ENCODE data around the gene C17orf75. TPM values are rescaled to one million over a fixed set of nuclear protein-coding genes. Genes with fewer than 3 reads are reported as not detected.

The C17orf75 gene
- total and polyA plus RNA-seq, 2 of the 8 experiments (the other 6 are each of a cell fraction or from before 2014, with no cell fraction given) = 15.8 to 42.6 TPM

- H3K14ac ChIP-seq (ENCODE audit: insufficient read length) = no peak overlapping the region
- H2BK12ac ChIP-seq (ENCODE audit: low read depth, low read length) = no peak overlapping the region
- no peak overlapping the region for H3K4ac ChIP-seq (replicated peaks; ENCODE audit: insufficient read length, low read depth, low read length)
- H2BK5ac ChIP-seq (ENCODE audit: low read depth, low read length) = no peak overlapping the region
- H3K4me3 ChIP-seq (ENCODE audit: extremely low read depth in 1 of 4, insufficient read depth in 2 of 4, low read depth in 3 of 4, low read length in 4 of 4) = no peak overlapping the region
- no peak for DNase-seq (ENCODE audit: low read depth in 1 of 2, low spot score in 2 of 2)
- H4K91ac ChIP-seq (replicated peaks; ENCODE audit: insufficient read length, low read length) = no peak overlapping the region
- H2BK20ac ChIP-seq (ENCODE audit: low read length) = no peak overlapping the region
- no peaks in the 10 kb centered on the region for H3K4me1 ChIP-seq (replicated peaks in 1 of 4; ENCODE audit: control insufficient read depth in 3 of 4, insufficient read depth in 4 of 4, low read length in 3 of 4)
- no peak overlapping the region for H2AK5ac ChIP-seq (ENCODE audit: low read depth, low read length)
- no peaks in the 10 kb centered on the region for H3K27me3 ChIP-seq (replicated peaks in 1 of 4; ENCODE audit: control insufficient read depth in 3 of 4, extremely low read depth in 1 of 4, insufficient read depth in 3 of 4, low read length in 3 of 4)
- H2AFZ ChIP-seq (ENCODE audit: low read length) = no peak overlapping the region
- H3K79me2 ChIP-seq (ENCODE audit: control insufficient read depth in 1 of 2, insufficient read depth in 2 of 2, low read length in 2 of 2) = no peaks in the 10 kb centered on the region
- H4K8ac ChIP-seq (ENCODE audit: extremely low read depth, insufficient read depth, low read length) = no peak overlapping the region
- no peak overlapping the region for H2BK15ac ChIP-seq (ENCODE audit: low read length)
- H4K5ac ChIP-seq (ENCODE audit: insufficient read length, low read depth, low read length) = no peak overlapping the region
- no peaks in the 10 kb centered on the region for H3K23me2 ChIP-seq (ENCODE audit: low read depth, low read length)
- H4K20me1 ChIP-seq (replicated peaks in 1 of 2; ENCODE audit: control insufficient read depth in 1 of 2, insufficient read depth in 2 of 2, low read length in 2 of 2) = no peaks in the 10 kb centered on the region
- no peak overlapping the region for H3K18ac ChIP-seq (ENCODE audit: extremely low read depth, low read length)
- CTCF ChIA-PET (ENCODE audit: partially characterized antibody) = interaction anchor here (1.0 to 3.1 kb wide), 3 partner anchors 10 to 132 kb away, joined by 3 to 32 read pairs (median 5); no protein-coding TSS in a partner anchor
- no peak overlapping the region for H3K27ac ChIP-seq (ENCODE audit: low read depth, low read length)
- POLR2A ChIA-PET (ENCODE audit: partially characterized antibody) = interaction anchor here (1.6 to 2.7 kb wide), 3 partner anchors 8 to 21 kb away, joined by 7 to 8 read pairs (median 7); no protein-coding TSS in a partner anchor
- H3K79me1 ChIP-seq (ENCODE audit: low read depth, low read length) = no peaks in the 10 kb centered on the region
- no peak overlapping the region for H2BK120ac ChIP-seq (replicated peaks; ENCODE audit: low read depth, low read length)
- no peak overlapping the region for H3K9ac ChIP-seq (replicated peaks in 1 of 4; ENCODE audit: extremely low read depth in 1 of 4, low read depth in 3 of 4, low read length in 3 of 4)
- no peaks in the 10 kb centered on the region for H3K9me3 ChIP-seq (ENCODE audit: insufficient read depth in 2 of 2, low read depth in 1 of 2, low read length in 1 of 2)
- no peak overlapping the region for H3K56ac ChIP-seq (replicated peaks; ENCODE audit: insufficient read length, low read depth, low read length)
- H3K23ac ChIP-seq (ENCODE audit: insufficient read length) = no peak overlapping the region
- no peak overlapping the region for H3K4me2 ChIP-seq (ENCODE audit: insufficient read depth in 1 of 2, low read depth in 2 of 2, low read length in 2 of 2)
- peaks cover 11 to 31% (median 13%) of the 10 kb centered on the region in 4 experiments; a peak in 6 of 8 replicates for H3K36me3 ChIP-seq (ENCODE audit: control insufficient read depth in 2 of 4, insufficient read depth in 4 of 4, low read length in 3 of 4)
- WGBS, 2 experiments (ENCODE audit: extremely low coverage in 1 of 2, insufficient coverage in 1 of 2, insufficient read length in 1 of 2, insufficient replicate concordance in 2 of 2, low coverage in 1 of 2, low lambda C conversion rate in 2 of 2, missing lambda C conversion rate in 1 of 2) = 88% methylated on average over 3 of the region's 3 CpGs; no CpG with 5 or more reads in 1 of the 2 experiments
- TF ChIP-seq GABPA (IDR thresholded peaks at IDR 0.05; ENCODE audit: borderline replicate concordance, insufficient read depth, low read length) = no peak
- TF ChIP-seq MAFK (IDR thresholded peaks at IDR 0.05; ENCODE audit: low read depth, low read length) = no peak
- TF ChIP-seq SIRT6 (IDR thresholded peaks at IDR 0.05; ENCODE audit: low read length) = no peak
- TF ChIP-seq RAD21 (IDR thresholded peaks at IDR 0.05 in 1 of 2, conservative IDR thresholded peaks at IDR 0.05 in 1 of 2; ENCODE audit: low read depth in 2 of 2, low read length in 2 of 2) = no peak
- TF ChIP-seq SIX5 (IDR thresholded peaks at IDR 0.05; ENCODE audit: low read depth, low read length) = no peak
- FAIRE-seq = no peak
Measured at GRCh38 chr17:32330147-32330546, 11.8 kb downstream of the C17orf75 start.
